Measurements from ENCODE around the gene ADD3. TPM values are rescaled to one million over a fixed set of nuclear protein-coding genes. Genes with fewer than 3 reads are reported as not detected.

The ADD3 gene
- total RNA-seq, 1 experiment from 2014 or later: 43.9 TPM

GRCh38 chr10:110151467-110151866 is 143.7 kb downstream of the ADD3 start:
- DNase-seq (ENCODE audit: low read depth): no peak

- no peak for DNase-seq (ENCODE audit: low read depth)
Observed at GRCh38 chr10:110151971-110152370, 144.2 kb downstream of the ADD3 start.

- DNase-seq (ENCODE audit: low read depth): no peak
Observed at GRCh38 chr10:110153396-110153795, 145.6 kb downstream of the ADD3 start.

- DNase-seq (ENCODE audit: low read depth): no peak
Observed at GRCh38 chr10:110156046-110156445, 148.3 kb downstream of the ADD3 start.

DNA sequence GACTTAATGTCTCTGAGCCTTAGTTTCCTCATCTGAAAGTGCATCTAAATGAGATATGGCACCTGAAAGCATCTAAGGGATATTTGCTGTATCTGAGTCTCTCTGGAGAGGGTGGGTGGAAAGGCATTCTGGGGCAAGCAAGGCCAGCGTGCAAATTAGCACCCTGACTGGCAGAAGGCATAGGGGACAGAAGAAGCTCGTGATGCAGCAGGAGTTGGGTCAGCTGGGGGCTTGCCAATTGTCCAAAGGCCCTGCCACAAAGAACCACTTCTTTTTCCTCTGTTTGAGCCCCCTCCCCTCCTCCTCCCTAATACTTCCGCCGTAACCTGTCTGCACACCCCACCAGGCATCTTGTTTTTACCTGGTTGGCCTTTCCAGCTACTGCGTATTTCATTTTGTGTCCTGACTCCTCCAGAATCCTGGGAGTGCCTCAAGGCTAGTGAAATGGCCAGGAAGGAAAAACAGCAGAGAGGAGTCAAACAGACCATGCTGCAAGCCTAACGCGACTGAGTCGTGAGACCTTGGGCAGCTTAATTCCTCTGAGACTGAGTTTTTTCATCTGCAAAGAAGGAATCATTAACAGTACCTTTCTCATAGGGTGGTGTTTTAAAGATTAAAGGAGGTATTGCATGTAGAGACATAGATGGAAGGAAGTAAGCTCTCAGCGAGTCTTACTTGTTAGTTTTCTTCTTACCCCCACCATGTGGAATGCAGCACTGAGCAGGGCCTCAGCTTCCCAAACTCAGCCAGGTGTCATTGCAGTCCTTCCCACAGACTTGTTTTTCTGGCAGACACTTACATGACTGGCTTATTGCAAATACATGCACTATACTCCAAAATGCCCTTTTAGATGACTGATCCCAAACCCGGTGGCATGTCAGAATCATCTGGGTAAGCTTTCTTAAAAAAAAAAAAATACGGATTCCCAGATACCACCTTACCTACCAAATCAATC is 150.5 kb downstream of the ADD3 start:
- no peak for DNase-seq (ENCODE audit: low read depth)

- no peak for DNase-seq (ENCODE audit: low read depth)
Observed at GRCh38 chr10:110160081-110160480, 152.3 kb downstream of the ADD3 start.

DNA sequence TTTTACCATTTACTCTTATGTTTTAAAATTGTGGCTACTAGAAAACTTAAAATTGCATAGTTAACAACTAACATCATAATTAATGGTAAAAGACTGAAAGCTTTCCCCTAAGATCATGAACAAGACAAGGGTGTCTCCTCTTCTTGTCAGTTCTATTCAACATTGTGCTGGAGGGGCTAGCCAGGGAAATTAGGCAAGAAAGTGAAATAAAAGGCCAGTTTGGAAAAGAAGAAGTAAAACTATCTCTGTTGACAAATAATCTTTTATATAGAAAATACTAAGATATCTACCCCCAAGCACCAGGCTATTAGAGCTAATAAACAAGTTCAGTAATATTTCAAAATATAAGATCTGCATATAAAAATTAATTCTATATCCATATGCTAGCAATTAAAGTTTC is 152.7 kb downstream of the ADD3 start:
- DNase-seq (ENCODE audit: low read depth): no peak

DNA sequence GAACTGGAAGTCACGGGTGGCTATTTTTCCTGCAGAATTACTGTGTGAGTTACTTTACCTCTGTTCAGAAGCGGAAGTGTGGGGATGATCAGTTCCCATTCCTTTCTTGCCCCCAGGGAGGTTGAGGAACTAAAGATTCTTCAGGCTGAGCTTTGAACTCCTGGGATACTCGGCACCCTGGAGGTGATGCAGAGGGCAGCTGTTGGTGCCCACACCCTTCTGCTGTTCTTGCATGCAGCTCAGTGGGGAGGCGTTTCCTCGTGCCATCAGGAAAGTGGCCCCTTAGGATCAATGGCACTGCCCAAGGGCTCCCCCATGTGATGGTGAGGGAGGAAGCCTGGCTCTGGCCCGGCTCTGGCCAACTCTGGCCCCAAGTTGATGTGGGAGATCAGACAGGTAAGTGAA is 155.0 kb downstream of the ADD3 start:
- DNase-seq (ENCODE audit: low read depth): no peak

DNA sequence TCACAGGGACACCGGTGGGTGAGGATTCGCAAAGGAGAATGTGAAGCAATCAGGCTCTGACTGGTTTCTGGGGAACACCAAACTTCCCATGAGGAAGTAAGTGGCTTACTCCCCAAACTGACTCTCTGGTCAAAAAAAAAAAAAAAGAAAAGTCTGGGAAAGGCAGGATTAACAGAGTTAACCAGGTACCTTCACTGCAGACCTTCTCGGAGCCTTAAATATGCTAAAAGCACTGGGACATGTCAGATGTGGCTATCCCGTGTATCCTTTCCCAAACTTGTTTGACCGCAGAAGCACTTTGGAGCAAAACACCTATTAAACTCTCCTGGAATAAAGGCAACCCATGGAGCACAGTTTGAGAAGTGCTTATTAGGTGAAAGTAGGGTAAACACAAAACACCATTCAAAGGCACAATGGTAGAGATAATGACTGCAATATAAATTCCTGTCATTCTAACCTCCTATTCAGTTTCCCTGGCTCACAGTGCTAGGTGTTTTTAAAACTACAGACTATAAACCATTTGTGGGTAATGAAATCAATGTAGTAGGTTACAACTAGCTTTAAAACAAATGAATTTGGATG is 155.5 kb downstream of the ADD3 start:
- DNase-seq (ENCODE audit: low read depth): no peak

- DNase-seq (ENCODE audit: low read depth): no peak
Observed at GRCh38 chr10:110163841-110164240, 156.1 kb downstream of the ADD3 start.

GRCh38 chr10:110165239-110165638 is 157.5 kb downstream of the ADD3 start:
- DNase-seq (ENCODE audit: low read depth): no peak

- no peak for DNase-seq (ENCODE audit: low read depth)
Observed at GRCh38 chr10:110167149-110167548, 159.4 kb downstream of the ADD3 start.

GRCh38 chr10:110168601-110169481 is 161.1 kb downstream of the ADD3 start:
- DNase-seq (ENCODE audit: low read depth): no peak

- no peak for DNase-seq (ENCODE audit: low read depth)
Observed at GRCh38 chr10:110169586-110169985, 161.8 kb downstream of the ADD3 start.

DNA sequence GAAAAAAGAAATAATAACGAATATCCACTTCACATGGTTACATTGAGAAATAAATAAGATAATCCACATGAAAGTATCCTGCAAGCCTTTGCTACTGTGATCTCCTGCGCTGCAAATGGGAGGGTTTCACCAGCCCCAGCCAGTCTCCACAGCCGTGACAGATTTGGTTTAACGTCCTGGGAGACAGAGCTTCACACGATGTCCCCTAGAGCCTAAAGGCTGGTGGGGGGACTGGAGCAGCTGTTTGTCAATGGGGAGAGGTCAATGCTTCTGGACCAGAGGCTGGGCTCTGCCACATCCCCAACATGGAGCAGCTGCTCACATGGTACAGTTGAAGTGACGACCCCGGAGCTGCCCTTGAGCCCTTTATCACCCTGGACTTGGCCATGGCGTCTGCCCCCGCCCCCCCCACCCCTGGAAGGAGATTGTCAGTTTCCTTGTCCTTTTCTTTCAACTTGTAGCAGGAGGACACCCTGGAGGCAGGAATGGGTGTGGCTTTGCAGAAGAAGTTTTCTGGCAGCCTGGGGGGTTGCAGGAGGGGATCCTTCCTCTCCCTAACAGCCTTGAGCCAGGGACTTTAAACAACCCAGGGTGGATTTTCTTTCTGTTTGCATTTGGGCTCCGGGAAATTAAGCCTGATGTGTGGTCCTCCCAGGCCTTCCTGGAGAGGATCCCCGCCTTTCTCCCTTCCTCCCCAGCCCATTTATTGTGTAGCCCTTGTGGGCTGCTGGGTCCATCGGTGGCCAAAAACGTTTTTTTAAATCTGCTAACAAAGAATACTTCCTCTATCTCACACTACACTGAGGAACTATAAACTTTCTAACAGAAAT is 162.6 kb downstream of the ADD3 start:
- no peak for DNase-seq (ENCODE audit: low read depth)

DNA sequence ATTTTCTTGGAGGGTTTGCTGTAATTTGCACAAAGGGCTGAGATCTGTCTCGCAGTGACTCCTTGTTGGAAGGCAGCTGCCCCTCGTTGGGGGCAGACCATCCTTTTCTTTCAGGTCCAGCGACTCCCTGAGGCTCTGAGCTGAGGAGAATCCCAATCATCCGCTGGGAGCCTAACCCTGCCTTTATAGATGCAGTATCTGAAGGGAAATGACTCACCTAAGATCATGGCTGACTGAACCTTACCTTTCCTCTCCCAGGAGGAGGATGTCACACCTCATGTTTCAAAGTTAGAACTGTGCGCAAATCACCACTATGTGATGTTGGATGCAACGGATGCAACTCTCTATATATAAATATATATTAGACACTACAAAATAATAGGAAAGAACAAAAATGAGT is 163.2 kb downstream of the ADD3 start:
- no peak for DNase-seq (ENCODE audit: low read depth)

DNA sequence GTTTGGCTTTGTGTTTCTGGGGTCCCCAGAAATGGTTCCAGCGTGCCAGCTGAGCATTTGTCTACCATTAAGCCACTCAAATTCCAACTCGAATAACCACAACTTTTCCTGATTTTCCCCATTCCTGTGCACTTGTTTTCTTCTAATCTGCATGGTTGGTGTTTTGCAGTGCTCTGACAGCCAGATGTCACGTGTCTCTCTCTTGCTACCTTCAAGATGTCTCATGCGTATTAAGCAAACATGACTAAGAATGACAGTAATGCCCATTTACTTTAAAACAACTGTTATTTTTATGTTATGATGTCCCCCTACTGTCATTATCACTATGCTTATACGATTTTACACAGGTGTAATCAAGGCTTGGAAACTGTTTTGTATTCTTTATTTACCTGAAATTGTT is 164.4 kb downstream of the ADD3 start:
- DNase-seq (ENCODE audit: low read depth): no peak

GRCh38 chr10:110174201-110174600 is 166.4 kb downstream of the ADD3 start:
- DNase-seq (ENCODE audit: low read depth): no peak

GRCh38 chr10:110174816-110175215 is 167.0 kb downstream of the ADD3 start:
- no peak for DNase-seq (ENCODE audit: low read depth)

GRCh38 chr10:110175406-110175805 is 167.6 kb downstream of the ADD3 start:
- no peak for DNase-seq (ENCODE audit: low read depth)
